ENCODE results near the gene LRCH1. TPM values are rescaled to one million over a fixed set of nuclear protein-coding genes. Genes with fewer than 3 reads are reported as not detected.

The LRCH1 gene
- total and polyA plus RNA-seq, 2 of the 4 experiments (the other 2 are of a cell fraction): 7.0 to 8.8 TPM

GRCh38 chr13:46631179-46631542, 78.2 kb downstream of the LRCH1 start:
- no peak overlapping the region for H2BK15ac ChIP-seq (ENCODE audit: low read depth, low read length)
- H2BK120ac ChIP-seq (ENCODE audit: low read depth, low read length): no peak overlapping the region
- H3K79me1 ChIP-seq (ENCODE audit: low read depth in 1 of 2, low read length in 2 of 2): peaks cover 27 to 65% of the 10 kb centered on the region in 2 experiments
- H4K91ac ChIP-seq (ENCODE audit: insufficient read depth, low read depth, low read length): no peak overlapping the region
- ChIA-PET POLR2A (ENCODE audit: unreplicated experiment) (no interaction called here), CTCF (interaction anchor here (1.4 kb wide), 1 partner anchor 13 kb away, joined by 3 read pairs; no protein-coding TSS in a partner anchor)
- no peak overlapping the region for H3K9ac ChIP-seq (ENCODE audit: low read depth, low read length)
- no peaks in the 10 kb centered on the region for H3K36me3 ChIP-seq (ENCODE audit: control insufficient read depth, insufficient read depth, low read length)
- H3K18ac ChIP-seq (ENCODE audit: low read depth, low read length): no peak overlapping the region
- DNase-seq (no peak), ATAC-seq (ENCODE audit: low read depth) (no peak)
- no peak overlapping the region for H3K4me2 ChIP-seq (ENCODE audit: low read depth, low read length)
- H3K56ac ChIP-seq (ENCODE audit: extremely low read depth, insufficient read depth, low read length): no peak overlapping the region
- H3K27me3 ChIP-seq (ENCODE audit: control insufficient read depth, insufficient read depth, low read length): no peaks in the 10 kb centered on the region
- H4K20me1 ChIP-seq (ENCODE audit: insufficient read depth, low read length): peaks cover 13% of the 10 kb centered on the region; the same call in 1 of the 2 replicates
- no peak overlapping the region for H4K5ac ChIP-seq (ENCODE audit: low read depth, low read length)
- no peaks in the 10 kb centered on the region for H3K9me3 ChIP-seq (ENCODE audit: control insufficient read depth, insufficient read depth, low read length)
- dilution Hi-C loops (cut with HindIII; ENCODE audit: low sequenced_read_pairs, unreplicated experiment): no loop called here
- no TSS peak for BruUV-seq (replicated peaks)
- no peak overlapping the region for H2AFZ ChIP-seq (replicated peaks; ENCODE audit: low read length, poor library complexity)
- peak overlapping the region; percentile 59 for H3K23ac ChIP-seq (ENCODE audit: low read depth, low read length)
- in situ Hi-C loops (cut with MboI; ENCODE audit: low sequenced_read_pairs): no loop called here
- H2BK20ac ChIP-seq (ENCODE audit: low read depth, low read length): no peak overlapping the region
- no peak overlapping the region for H3K4me3 ChIP-seq (ENCODE audit: insufficient read depth, low read depth, low read length)
- H3K4me1 ChIP-seq (ENCODE audit: control insufficient read depth, insufficient read depth, low read length): peaks cover 10% of the 10 kb centered on the region
- no peak for TF ChIP-seq SMC3 (IDR thresholded peaks at IDR 0.05; ENCODE audit: low read depth, low read length)
- TF ChIP-seq CHD1 (IDR thresholded peaks at IDR 0.05; ENCODE audit: low read depth, low read length): no peak
- TF ChIP-seq, protein P1, sequence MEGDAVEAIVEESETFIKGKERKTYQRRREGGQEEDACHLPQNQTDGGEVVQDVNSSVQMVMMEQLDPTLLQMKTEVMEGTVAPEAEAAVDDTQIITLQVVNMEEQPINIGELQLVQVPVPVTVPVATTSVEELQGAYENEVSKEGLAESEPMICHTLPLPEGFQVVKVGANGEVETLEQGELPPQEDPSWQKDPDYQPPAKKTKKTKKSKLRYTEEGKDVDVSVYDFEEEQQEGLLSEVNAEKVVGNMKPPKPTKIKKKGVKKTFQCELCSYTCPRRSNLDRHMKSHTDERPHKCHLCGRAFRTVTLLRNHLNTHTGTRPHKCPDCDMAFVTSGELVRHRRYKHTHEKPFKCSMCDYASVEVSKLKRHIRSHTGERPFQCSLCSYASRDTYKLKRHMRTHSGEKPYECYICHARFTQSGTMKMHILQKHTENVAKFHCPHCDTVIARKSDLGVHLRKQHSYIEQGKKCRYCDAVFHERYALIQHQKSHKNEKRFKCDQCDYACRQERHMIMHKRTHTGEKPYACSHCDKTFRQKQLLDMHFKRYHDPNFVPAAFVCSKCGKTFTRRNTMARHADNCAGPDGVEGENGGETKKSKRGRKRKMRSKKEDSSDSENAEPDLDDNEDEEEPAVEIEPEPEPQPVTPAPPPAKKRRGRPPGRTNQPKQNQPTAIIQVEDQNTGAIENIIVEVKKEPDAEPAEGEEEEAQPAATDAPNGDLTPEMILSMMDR (conservative IDR thresholded peaks at IDR 0.05; ENCODE audit: low read depth, low read length): no peak
- TF ChIP-seq MXI1 (IDR thresholded peaks at IDR 0.05; ENCODE audit: borderline replicate concordance, low read depth, low read length): no peak
- no peak for TF ChIP-seq ELK1 (IDR thresholded peaks at IDR 0.05; ENCODE audit: borderline replicate concordance, low read depth, low read length)
- TF ChIP-seq MAFK (IDR thresholded peaks at IDR 0.05; ENCODE audit: low read depth, low read length): no peak
- TF ChIP-seq RCOR1 (IDR thresholded peaks at IDR 0.05; ENCODE audit: insufficient replicate concordance, low read length): no peak
- TF ChIP-seq MAZ (IDR thresholded peaks at IDR 0.05; ENCODE audit: borderline replicate concordance, low read depth, low read length): no peak
- TF ChIP-seq RAD21 (IDR thresholded peaks at IDR 0.05; ENCODE audit: low read length): no peak
- TF ChIP-seq FOS (IDR thresholded peaks at IDR 0.05; ENCODE audit: low read depth, low read length): no peak
- no peak for TF ChIP-seq BHLHE40 (IDR thresholded peaks at IDR 0.05; ENCODE audit: low read depth, low read length)
- no peak for TF ChIP-seq CEBPB (IDR thresholded peaks at IDR 0.05; ENCODE audit: low read depth, low read length)
- H3K27ac ChIP-seq (ENCODE audit: insufficient read depth, low read length): no peak overlapping the region
- H4K8ac ChIP-seq (ENCODE audit: low read depth in 2 of 2, low read length in 2 of 2): peak overlapping the region in 1 of 2 experiments; percentile 29; a peak in 1 of 4 replicates
- intact Hi-C loops (cut with micrococcal nuclease): no loop called here
- no peak overlapping the region for H2BK5ac ChIP-seq (ENCODE audit: low read depth, low read length, poor library complexity, severe bottlenecking)
- peak overlapping the region; percentile 10; the same call in 1 of the 2 replicates for H3K14ac ChIP-seq (replicated peaks; ENCODE audit: low read depth, low read length)
- no peak overlapping the region; the same call in 1 of the 2 replicates for H3K4ac ChIP-seq (ENCODE audit: low read depth, low read length)
- H3K9me1 ChIP-seq (ENCODE audit: insufficient read depth, low read length): peaks cover 6% of the 10 kb centered on the region; the same call in 1 of the 2 replicates
- no CpG with 5 or more reads among the region's 2 CpGs for WGBS, 2 experiments (ENCODE audit: extremely low coverage in 2 of 2, insufficient read length in 1 of 2)
- H2AK5ac ChIP-seq (ENCODE audit: low read depth, low read length): no peak overlapping the region
- H2AK9ac ChIP-seq (replicated peaks; ENCODE audit: low read depth, low read length, poor library complexity): no peak overlapping the region
